ENCODE measurements around the gene SMG7. TPM values are rescaled to one million over a fixed set of nuclear protein-coding genes. Genes with fewer than 3 reads are reported as not detected.

The SMG7 gene
- total RNA-seq, 1 donor from 2014 or later = 63.4 TPM

- H3K27ac Mint-ChIP-seq = no peak overlapping the region
- H3K4me1 Mint-ChIP-seq (ENCODE audit: unreplicated experiment) = peaks cover 5% of the 10 kb centered on the region
- no peak for TF ChIP-seq CTCF (conservative IDR thresholded peaks at IDR 0.05)
- no peaks in the 10 kb centered on the region for H3K36me3 Mint-ChIP-seq
- no peak overlapping the region for H3K4me3 Mint-ChIP-seq
- no peaks in the 10 kb centered on the region for H3K27me3 Mint-ChIP-seq
- no peak for DNase-seq (ENCODE audit: extremely low spot score, unreplicated experiment)
- no peaks in the 10 kb centered on the region for H3K9me3 Mint-ChIP-seq
Measured at GRCh38 chr1:183443466-183443865, 28.8 kb upstream of the SMG7 start.

GRCh38 chr1:183444243-183444642, 28.1 kb upstream of the SMG7 start:
- H3K9me3 Mint-ChIP-seq = no peaks in the 10 kb centered on the region
- no peaks in the 10 kb centered on the region for H3K36me3 Mint-ChIP-seq
- no peak for TF ChIP-seq CTCF (conservative IDR thresholded peaks at IDR 0.05)
- no peak for DNase-seq (ENCODE audit: extremely low spot score, unreplicated experiment)
- no peak overlapping the region for H3K4me3 Mint-ChIP-seq
- H3K27ac Mint-ChIP-seq = no peak overlapping the region
- no peaks in the 10 kb centered on the region for H3K27me3 Mint-ChIP-seq
- peaks cover 5% of the 10 kb centered on the region for H3K4me1 Mint-ChIP-seq (ENCODE audit: unreplicated experiment)

GRCh38 chr1:183449223-183449770, 23.0 kb upstream of the SMG7 start:
- no peaks in the 10 kb centered on the region for H3K36me3 Mint-ChIP-seq
- H3K27me3 Mint-ChIP-seq = no peaks in the 10 kb centered on the region
- no peak overlapping the region for H3K4me3 Mint-ChIP-seq
- H3K4me1 Mint-ChIP-seq (ENCODE audit: unreplicated experiment) = no peaks in the 10 kb centered on the region
- no peaks in the 10 kb centered on the region for H3K9me3 Mint-ChIP-seq
- H3K27ac Mint-ChIP-seq = no peak overlapping the region
- no peak for DNase-seq (ENCODE audit: extremely low spot score, unreplicated experiment)
- TF ChIP-seq CTCF (conservative IDR thresholded peaks at IDR 0.05) = no peak

- no peaks in the 10 kb centered on the region for H3K4me1 Mint-ChIP-seq (ENCODE audit: unreplicated experiment)
- TF ChIP-seq CTCF (conservative IDR thresholded peaks at IDR 0.05) = no peak
- DNase-seq (ENCODE audit: extremely low spot score, unreplicated experiment) = no peak
- no peak overlapping the region for H3K27ac Mint-ChIP-seq
- no peak overlapping the region for H3K4me3 Mint-ChIP-seq
- no peaks in the 10 kb centered on the region for H3K9me3 Mint-ChIP-seq
- no peaks in the 10 kb centered on the region for H3K27me3 Mint-ChIP-seq
- no peaks in the 10 kb centered on the region for H3K36me3 Mint-ChIP-seq
Measured at GRCh38 chr1:183450093-183450492, 22.2 kb upstream of the SMG7 start.

GRCh38 chr1:183454377-183454776, 17.9 kb upstream of the SMG7 start:
- Mint-ChIP-seq H3K4me3 (no peak overlapping the region), H3K4me1 (ENCODE audit: unreplicated experiment) (no peaks in the 10 kb centered on the region), H3K27me3 (no peaks in the 10 kb centered on the region), H3K9me3 (no peaks in the 10 kb centered on the region), H3K27ac (peak overlapping the region; percentile 74), H3K36me3 (no peaks in the 10 kb centered on the region)
- no peak for TF ChIP-seq CTCF (conservative IDR thresholded peaks at IDR 0.05)
- no peak for DNase-seq (ENCODE audit: extremely low spot score, unreplicated experiment)

GRCh38 chr1:183456826-183457225, 15.5 kb upstream of the SMG7 start:
- H3K36me3 Mint-ChIP-seq = no peaks in the 10 kb centered on the region
- H3K27ac Mint-ChIP-seq = no peak overlapping the region

More at GRCh38 chr1:183456826-183457225, 15.5 kb upstream of the SMG7 start:
- peaks cover 6% of the 10 kb centered on the region for H3K9me3 Mint-ChIP-seq
- H3K4me1 Mint-ChIP-seq (ENCODE audit: unreplicated experiment) = peaks cover 4% of the 10 kb centered on the region
- H3K4me3 Mint-ChIP-seq = no peak overlapping the region
- DNase-seq (ENCODE audit: extremely low spot score, unreplicated experiment) = no peak
- TF ChIP-seq CTCF (conservative IDR thresholded peaks at IDR 0.05) = no peak
- H3K27me3 Mint-ChIP-seq = no peaks in the 10 kb centered on the region

Data from type B pancreatic cell (in vitro differentiated cells).